Gastroesophageal sphincter (tissue), 4 donors: ENCODE measurements around the gene NIPAL4. TPM values are rescaled to one million over a fixed set of nuclear protein-coding genes. Genes with fewer than 3 reads are reported as not detected.
A peak's percentile ranks its signal among the peaks of the same experiment; 100 is the strongest.

Experiments
- ATAC-seq: fragments of 150-250 bp; one replicate; pipeline ENCODE4 v1.9.1; 2016; ENCODE audit warnings: mild to moderate bottlenecking, moderate library complexity
- H3K27ac ChIP-seq, 4 donors: fragments of 200-600 bp; sonication (generic) in 3 of 4; 1 replicate in 3 of 4; 2 replicates in 1 of 4; pipeline ENCODE4 v1.5.1; 2016 to 2019
- H3K27me3 ChIP-seq: fragments of 200-600 bp; sonication (generic); one replicate; pipeline ENCODE4 v1.5.1; 2019
- H3K36me3 ChIP-seq, 2 donors: fragments of 200-600 bp; sonication (generic); one replicate each; pipeline ENCODE4 v1.5.1; 2019; ENCODE audit warnings: control low read depth in 1 of 2
- H3K4me1 ChIP-seq, 3 donors: fragments of 200-600 bp; sonication (generic); 1 replicate in 2 of 3; 2 replicates in 1 of 3; pipeline ENCODE4 v1.5.1; 2016 to 2019; ENCODE audit warnings: control low read depth in 2 of 3
- H3K4me3 ChIP-seq, 2 donors: fragments of 200-600 bp; sonication (generic); one replicate each; pipeline ENCODE4 v1.5.1; 2019; ENCODE audit warnings: mild to moderate bottlenecking in 1 of 2, moderate library complexity in 1 of 2
- H3K9me3 ChIP-seq, 3 donors: fragments of 200-600 bp; sonication (generic); one replicate each; pipeline ENCODE4 v1.5.1; 2017 to 2019; ENCODE audit warnings: control low read depth in 2 of 3
- EP300 ChIP-seq: sonication (generic); formaldehyde crosslinking; IDR thresholded peaks from one replicate; pipeline ENCODE4 v1.6.1; 2017; ENCODE audit warnings: antibody characterized with exemption, mild to moderate bottlenecking
- POLR2A ChIP-seq, 2 donors: fragments of 450-650 bp; IDR thresholded peaks; one replicate each; pipeline ENCODE4 v1.6.1; 2017; ENCODE audit warnings: antibody characterized with exemption in 2 of 2, mild to moderate bottlenecking in 2 of 2, moderate library complexity in 1 of 2
- POLR2AphosphoS5 ChIP-seq: sonication (generic); formaldehyde crosslinking; IDR thresholded peaks from one replicate; pipeline ENCODE4 v1.6.1; 2017; ENCODE audit warnings: antibody characterized with exemption
- WGBS, 2 donors: methylation state at CpG; one replicate each; pipeline ENCODE4 v1.1.5; 2018; ENCODE audit warnings: low coverage in 1 of 2; 5-methylcytosine and 5-hydroxymethylcytosine counted together
- total RNA-seq, 4 donors: library from RNA; depleted of rRNA; stranded (reverse); fragments of >200 nt; gene quantifications; one replicate each; pipeline ENCODE4 v1.1.0, GENCODE V29; 2016
- TF ChIP-seq, protein P1 (sequence below), 4 experiments: fragments of 200-600 bp in 2 of 4; fragments of 450-650 bp in 2 of 4; sonication (generic) in 1 of 4; IDR thresholded peaks; one replicate each; pipeline ENCODE4 v1.5.1; 2017 to 2019; ENCODE audit warnings: antibody characterized with exemption in 4 of 4, mild to moderate bottlenecking in 2 of 4, moderate library complexity in 2 of 4

The NIPAL4 gene
- total RNA-seq, 4 donors from 2014 or later = 1.2 to 4.8 (median 2.7) TPM

DNA sequence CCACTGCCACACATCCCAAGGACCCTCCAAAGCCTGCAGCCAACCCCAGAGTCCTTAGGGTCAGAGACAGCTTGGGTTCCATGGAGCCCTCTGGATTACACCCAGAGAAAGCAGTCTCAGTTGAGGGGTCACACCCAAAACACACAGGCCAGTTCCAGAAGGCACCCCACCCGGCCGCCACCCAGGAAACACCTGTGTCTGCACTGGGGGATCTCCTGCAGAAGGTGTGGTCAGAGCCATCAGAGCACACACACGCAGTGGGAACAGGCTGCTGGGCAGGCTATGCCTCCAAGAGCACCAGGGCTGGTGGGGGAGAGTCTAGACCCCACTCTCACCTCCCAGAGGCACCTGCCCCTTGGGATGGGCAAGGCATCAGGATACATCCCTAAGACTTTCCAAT lies 27.3 kb downstream of the NIPAL4 start:
- H3K9me3 ChIP-seq = no peaks in the 10 kb centered on the region
- WGBS, 2 donors = 57% methylated on average over 2 of the region's 3 CpGs; no CpG with 5 or more reads in 1 of the 2 donors
- H3K4me1 ChIP-seq = peaks cover 0 to 17% (median 0%) of the 10 kb centered on the region in 3 donors
- no peaks in the 10 kb centered on the region for H3K27me3 ChIP-seq
- H3K4me3 ChIP-seq = no peak overlapping the region
- ATAC-seq = no peak
- TF ChIP-seq EP300 (no peak), POLR2A (IDR thresholded peaks at IDR 0.05) (no peak)
- TF ChIP-seq, protein P1, sequence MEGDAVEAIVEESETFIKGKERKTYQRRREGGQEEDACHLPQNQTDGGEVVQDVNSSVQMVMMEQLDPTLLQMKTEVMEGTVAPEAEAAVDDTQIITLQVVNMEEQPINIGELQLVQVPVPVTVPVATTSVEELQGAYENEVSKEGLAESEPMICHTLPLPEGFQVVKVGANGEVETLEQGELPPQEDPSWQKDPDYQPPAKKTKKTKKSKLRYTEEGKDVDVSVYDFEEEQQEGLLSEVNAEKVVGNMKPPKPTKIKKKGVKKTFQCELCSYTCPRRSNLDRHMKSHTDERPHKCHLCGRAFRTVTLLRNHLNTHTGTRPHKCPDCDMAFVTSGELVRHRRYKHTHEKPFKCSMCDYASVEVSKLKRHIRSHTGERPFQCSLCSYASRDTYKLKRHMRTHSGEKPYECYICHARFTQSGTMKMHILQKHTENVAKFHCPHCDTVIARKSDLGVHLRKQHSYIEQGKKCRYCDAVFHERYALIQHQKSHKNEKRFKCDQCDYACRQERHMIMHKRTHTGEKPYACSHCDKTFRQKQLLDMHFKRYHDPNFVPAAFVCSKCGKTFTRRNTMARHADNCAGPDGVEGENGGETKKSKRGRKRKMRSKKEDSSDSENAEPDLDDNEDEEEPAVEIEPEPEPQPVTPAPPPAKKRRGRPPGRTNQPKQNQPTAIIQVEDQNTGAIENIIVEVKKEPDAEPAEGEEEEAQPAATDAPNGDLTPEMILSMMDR (IDR thresholded peaks at IDR 0.05) = no peak
- peaks cover 0 to 98% of the 10 kb centered on the region in 2 donors for H3K36me3 ChIP-seq
- peak overlapping the region in 3 of 4 donors; percentile 23 to 58 (median 24) for H3K27ac ChIP-seq

DNA sequence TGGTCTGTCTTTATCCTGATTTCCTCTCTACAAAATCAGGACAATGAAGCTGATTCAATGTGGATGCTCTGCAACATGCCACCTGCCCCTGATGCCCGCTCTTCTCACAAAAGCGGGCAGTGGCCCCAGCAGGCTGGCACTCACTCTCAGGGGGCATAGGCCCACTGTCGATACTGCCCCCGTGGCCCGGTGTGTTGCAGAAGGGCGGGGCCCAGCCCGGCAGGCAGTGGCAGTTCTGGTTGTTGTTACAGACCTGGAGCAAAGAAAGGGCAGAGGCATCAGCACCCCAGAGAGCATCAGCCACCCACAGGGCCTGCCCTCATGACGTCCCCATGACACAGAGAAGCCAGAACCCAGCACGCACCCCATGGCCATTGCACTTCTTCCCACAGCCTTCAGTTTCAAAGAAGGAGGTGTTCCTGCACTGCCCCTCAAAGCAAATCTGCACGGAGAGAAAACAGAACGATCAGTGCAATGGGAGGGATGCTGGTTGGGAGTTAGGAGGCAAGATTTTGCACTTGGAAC lies 31.5 kb downstream of the NIPAL4 start:
- no peaks in the 10 kb centered on the region for H3K27me3 ChIP-seq
- WGBS, 2 donors = 69% methylated on average over 2 of the region's 11 CpGs; no CpG with 5 or more reads in 1 of the 2 donors
- no peak for TF ChIP-seq EP300
- no peak for TF ChIP-seq POLR2A (IDR thresholded peaks at IDR 0.05)
- no peak for TF ChIP-seq POLR2AphosphoS5
- TF ChIP-seq, protein P1 (IDR thresholded peaks at IDR 0.05) = no peak
- H3K9me3 ChIP-seq = no peaks in the 10 kb centered on the region
- no peak overlapping the region for H3K27ac ChIP-seq
- H3K36me3 ChIP-seq = peaks cover 0 to 99% of the 10 kb centered on the region in 2 donors
- peaks cover 0 to 9% (median 0%) of the 10 kb centered on the region in 3 donors for H3K4me1 ChIP-seq
- no peak overlapping the region for H3K4me3 ChIP-seq
- ATAC-seq = no peak

DNA sequence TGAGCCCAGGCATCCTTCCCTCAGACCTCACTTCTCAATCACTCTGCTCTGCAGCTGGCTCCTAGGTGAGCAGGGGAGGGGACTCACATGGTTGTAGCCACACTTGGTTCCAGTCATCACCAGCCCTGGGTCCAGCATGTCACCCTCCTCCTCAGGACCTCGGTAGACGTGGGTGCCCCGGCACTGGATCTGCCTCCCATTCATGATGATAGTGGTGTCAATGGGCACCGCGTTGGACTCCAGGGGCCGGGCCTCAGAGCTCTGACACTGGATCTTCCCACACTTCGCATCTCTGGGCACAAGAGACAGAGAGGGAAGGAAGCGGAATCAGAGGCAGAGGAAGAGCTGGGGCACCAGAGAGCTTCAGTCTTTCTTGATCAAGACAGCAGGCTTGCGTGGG lies 32.9 kb downstream of the NIPAL4 start:
- peaks cover 0 to 99% of the 10 kb centered on the region in 2 donors for H3K36me3 ChIP-seq
- no peak overlapping the region for H3K4me3 ChIP-seq
- no peak overlapping the region for H3K27ac ChIP-seq
- WGBS, 2 donors = 57 to 96% methylated on average over 2 to 3 of the region's 9 CpGs
- no peaks in the 10 kb centered on the region for H3K9me3 ChIP-seq
- TF ChIP-seq, protein P1 (IDR thresholded peaks at IDR 0.05) = no peak
- no peak for TF ChIP-seq POLR2A (IDR thresholded peaks at IDR 0.05)
- TF ChIP-seq EP300 = no peak
- no peak for TF ChIP-seq POLR2AphosphoS5
- H3K27me3 ChIP-seq = no peaks in the 10 kb centered on the region
- no peak for ATAC-seq
- H3K4me1 ChIP-seq = no peaks in the 10 kb centered on the region

DNA sequence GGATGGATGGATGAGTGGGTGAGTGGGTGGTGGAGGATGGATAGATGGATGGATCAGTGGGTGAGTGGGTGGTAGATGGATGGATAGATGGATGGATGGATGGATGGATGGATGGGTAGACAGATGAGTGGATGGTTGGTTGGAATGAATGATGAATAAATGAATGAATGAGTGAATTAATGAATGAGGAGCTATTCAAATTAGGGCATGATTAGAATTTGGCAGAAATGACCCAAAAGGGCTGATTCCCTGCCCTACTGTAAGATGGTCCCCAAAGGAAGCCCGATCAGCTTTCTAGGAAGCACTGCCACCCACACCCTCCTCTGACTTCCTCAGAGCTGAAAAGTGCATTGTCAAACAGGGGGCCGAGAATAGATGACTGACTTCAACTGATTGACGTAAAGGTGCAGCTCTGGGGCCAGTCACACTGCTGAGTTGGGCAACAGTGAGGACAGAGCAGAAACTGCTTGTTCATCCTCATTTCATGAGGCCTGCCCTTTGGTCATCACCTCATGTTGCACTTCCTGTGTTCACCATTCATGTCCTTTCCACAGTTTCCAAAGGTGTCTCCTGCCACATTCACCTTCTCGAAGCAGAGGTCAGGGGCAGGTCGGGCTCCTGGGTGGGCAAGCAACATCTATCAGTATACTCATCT lies 34.3 kb downstream of the NIPAL4 start:
- ATAC-seq = no peak
- Histone ChIP-seq H3K27ac (no peak overlapping the region), H3K36me3 (peaks cover 0 to 95% of the 10 kb centered on the region in 2 donors), H3K9me3 (no peaks in the 10 kb centered on the region), H3K4me3 (no peak overlapping the region), H3K27me3 (no peaks in the 10 kb centered on the region), H3K4me1 (no peaks in the 10 kb centered on the region)
- TF ChIP-seq, protein P1 (IDR thresholded peaks at IDR 0.05) = no peak
- no peak for TF ChIP-seq POLR2A (IDR thresholded peaks at IDR 0.05)
- TF ChIP-seq EP300 = no peak
- no peak for TF ChIP-seq POLR2AphosphoS5
- WGBS, 2 donors = 80 to 86% methylated on average over 2 to 3 of the region's 5 CpGs

DNA sequence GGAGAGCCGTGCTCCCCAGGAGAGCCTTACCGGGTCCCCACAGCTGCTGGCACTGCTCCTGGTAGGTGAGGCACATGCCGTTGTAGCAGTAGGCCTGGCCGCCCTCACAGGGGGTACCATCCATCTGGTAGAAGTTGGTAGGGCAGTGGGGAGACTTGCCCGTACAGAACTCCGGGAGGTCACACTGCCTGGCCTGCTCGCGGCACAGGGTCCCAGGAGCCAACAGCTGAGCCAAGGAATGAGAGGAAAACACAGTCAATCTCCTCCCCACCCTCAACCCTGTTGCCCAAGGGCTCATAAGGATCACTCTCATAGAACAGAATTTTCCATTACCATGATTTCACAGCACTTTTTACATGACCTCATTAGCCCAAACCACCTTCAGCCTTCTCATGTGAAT lies 36.9 kb downstream of the NIPAL4 start:
- Histone ChIP-seq H3K36me3 (peaks cover 0 to 92% of the 10 kb centered on the region in 2 donors), H3K27me3 (no peaks in the 10 kb centered on the region), H3K4me3 (no peak overlapping the region), H3K27ac (peak overlapping the region in 1 of 4 donors; percentile 35), H3K9me3 (no peaks in the 10 kb centered on the region), H3K4me1 (no peaks in the 10 kb centered on the region)
- 100% methylated on average over 1 of the region's 8 CpGs; no CpG with 5 or more reads in 1 of the 2 donors for WGBS, 2 donors
- ATAC-seq = peak; percentile 16
- TF ChIP-seq, protein P1 (IDR thresholded peaks at IDR 0.05) = no peak
- no peak for TF ChIP-seq EP300
- no peak for TF ChIP-seq POLR2AphosphoS5
- no peak for TF ChIP-seq POLR2A (IDR thresholded peaks at IDR 0.05)
